ENCODE results near the gene LIPC. TPM values are rescaled to one million over a fixed set of nuclear protein-coding genes. Genes with fewer than 3 reads are reported as not detected.

The LIPC gene
- total and polyA plus RNA-seq, 10 donors, result 0.47 to 2.5 (median 1.0) TPM

DNA sequence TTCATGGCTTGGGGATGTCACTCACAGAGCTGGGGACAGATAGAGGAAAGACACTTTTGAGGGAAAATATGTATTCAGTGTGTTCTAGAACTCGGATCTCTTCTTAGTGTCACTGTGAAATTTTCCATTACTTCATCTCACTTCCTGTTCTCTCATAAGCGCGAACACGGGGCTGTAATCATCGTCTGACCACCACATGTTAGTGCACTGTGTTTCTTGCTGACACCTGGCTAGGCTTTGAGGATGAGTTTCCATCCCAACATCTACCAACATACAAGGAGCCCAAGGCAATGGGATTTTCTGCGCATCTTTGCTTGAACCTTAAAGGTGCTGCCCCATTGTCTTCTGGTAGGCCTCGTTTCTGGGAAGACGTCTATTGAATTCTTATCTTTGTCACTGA is 84.0 kb downstream of the LIPC start:
- H3K9me3 ChIP-seq, result no peaks in the 10 kb centered on the region
- 43 to 55% (median 47%) methylated on average over 8 of the region's 8 CpGs for WGBS, 5 donors
- H3K36me3 ChIP-seq, result no peaks in the 10 kb centered on the region
- peaks cover 26 to 71% (median 36%) of the 10 kb centered on the region in 6 donors for H3K4me1 ChIP-seq
- peak overlapping the region in 5 of 8 donors; percentile 15 to 76 (median 56) for H3K27ac ChIP-seq
- intact Hi-C loops (cut with DNase I; ENCODE audit: low total_unique reads), result no loop called here
- no peak overlapping the region for H3K4me3 ChIP-seq
- no peak for TF ChIP-seq POLR2A (IDR thresholded peaks at IDR 0.05)
- peak in 1 of 3 donors; percentile 51 for TF ChIP-seq POLR2AphosphoS5 (IDR thresholded peaks at IDR 0.05)
- no peaks in the 10 kb centered on the region for H3K27me3 ChIP-seq (replicated peaks in 1 of 7)
- DNase-seq, result no peak

DNA sequence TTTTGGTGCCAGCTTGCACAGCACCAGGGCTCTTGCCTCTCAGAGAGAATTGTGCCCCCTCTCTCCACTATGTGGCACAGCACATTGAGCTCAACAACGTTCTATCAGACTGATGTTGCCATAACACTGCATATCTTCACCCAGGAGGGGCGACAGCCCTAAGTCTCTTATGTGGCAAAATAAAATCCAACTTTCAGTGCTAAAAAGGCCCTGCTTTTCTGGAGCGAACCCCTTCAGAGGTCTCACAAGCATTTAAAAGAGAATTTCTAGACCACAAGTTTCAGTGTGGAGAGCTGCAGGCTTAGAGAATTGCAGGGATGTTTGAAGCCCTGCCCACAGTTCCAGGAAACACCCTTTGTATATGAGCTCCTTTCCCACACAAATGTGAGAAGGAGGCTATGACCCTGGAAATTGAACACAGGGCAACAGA is 85.5 kb downstream of the LIPC start:
- WGBS, 5 donors, result 63 to 76% (median 70%) methylated on average over 3 of the region's 3 CpGs
- peak overlapping the region in 7 of 8 donors; percentile 74 to 89 (median 79) for H3K27ac ChIP-seq

DNA sequence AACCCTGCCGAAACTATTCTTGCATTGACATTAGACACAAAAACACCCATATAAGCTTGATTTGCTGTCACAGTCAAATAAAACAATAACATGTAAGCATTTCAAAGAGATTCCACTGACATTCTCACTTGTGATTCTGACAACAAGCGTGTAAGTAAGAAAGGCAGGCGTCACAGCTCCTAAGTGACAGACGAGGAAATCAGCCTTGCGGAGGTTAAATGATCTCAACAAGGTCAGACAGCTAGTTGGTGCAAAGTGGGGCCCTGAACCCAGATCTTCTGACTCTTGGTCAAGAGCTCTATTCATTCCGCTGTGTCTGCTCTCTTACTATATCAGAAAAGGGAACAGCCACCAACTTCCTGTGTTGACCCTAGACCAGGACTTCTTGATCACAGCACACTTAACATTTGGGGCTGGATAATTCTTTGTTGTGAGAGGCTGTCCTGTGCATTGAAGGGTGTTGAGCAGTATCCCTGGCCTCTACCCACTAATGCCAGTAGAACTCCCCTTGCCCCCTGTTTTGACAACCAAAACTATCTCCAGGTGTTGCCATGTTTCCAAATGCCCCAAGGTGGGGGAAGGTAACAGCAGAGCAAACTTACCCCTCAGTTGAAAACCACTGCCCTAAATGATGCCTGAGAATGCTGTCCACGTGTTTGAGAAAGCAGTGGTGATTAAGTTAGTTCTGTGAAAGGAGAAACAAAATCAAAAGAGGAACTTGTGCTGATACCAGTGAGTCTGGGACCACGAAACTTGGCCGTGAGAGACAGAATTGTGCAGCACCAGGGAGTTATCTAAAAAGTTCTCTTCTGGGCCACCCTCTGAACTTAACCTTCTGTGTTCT is 86.1 kb downstream of the LIPC start:
- H3K27me3 ChIP-seq (replicated peaks in 1 of 7), result no peaks in the 10 kb centered on the region
- H3K9me3 ChIP-seq, result no peaks in the 10 kb centered on the region
- no peak for DNase-seq
- peaks cover 32 to 85% (median 53%) of the 10 kb centered on the region in 6 donors for H3K4me1 ChIP-seq
- H3K36me3 ChIP-seq, result no peaks in the 10 kb centered on the region
- 34 to 46% (median 44%) methylated on average over 9 of the region's 9 CpGs for WGBS, 5 donors
- H3K27ac ChIP-seq, result peak overlapping the region; percentile 42 to 89 (median 77)
- intact Hi-C loops (cut with DNase I; ENCODE audit: low total_unique reads), result no loop called here
- peak overlapping the region in 1 of 8 donors; percentile 27 for H3K4me3 ChIP-seq
- no peak for TF ChIP-seq POLR2AphosphoS5 (IDR thresholded peaks at IDR 0.05)
- TF ChIP-seq, protein P1, sequence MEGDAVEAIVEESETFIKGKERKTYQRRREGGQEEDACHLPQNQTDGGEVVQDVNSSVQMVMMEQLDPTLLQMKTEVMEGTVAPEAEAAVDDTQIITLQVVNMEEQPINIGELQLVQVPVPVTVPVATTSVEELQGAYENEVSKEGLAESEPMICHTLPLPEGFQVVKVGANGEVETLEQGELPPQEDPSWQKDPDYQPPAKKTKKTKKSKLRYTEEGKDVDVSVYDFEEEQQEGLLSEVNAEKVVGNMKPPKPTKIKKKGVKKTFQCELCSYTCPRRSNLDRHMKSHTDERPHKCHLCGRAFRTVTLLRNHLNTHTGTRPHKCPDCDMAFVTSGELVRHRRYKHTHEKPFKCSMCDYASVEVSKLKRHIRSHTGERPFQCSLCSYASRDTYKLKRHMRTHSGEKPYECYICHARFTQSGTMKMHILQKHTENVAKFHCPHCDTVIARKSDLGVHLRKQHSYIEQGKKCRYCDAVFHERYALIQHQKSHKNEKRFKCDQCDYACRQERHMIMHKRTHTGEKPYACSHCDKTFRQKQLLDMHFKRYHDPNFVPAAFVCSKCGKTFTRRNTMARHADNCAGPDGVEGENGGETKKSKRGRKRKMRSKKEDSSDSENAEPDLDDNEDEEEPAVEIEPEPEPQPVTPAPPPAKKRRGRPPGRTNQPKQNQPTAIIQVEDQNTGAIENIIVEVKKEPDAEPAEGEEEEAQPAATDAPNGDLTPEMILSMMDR (IDR thresholded peaks at IDR 0.05 in 8 of 11, conservative IDR thresholded peaks at IDR 0.05 in 3 of 11), result no peak
- no peak for TF ChIP-seq POLR2A (IDR thresholded peaks at IDR 0.05)

More for the DNA sequence above, 85.5 kb downstream of the LIPC start:
- no peaks in the 10 kb centered on the region for H3K9me3 ChIP-seq
- H3K27me3 ChIP-seq (replicated peaks in 1 of 7), result no peaks in the 10 kb centered on the region
- intact Hi-C loops (cut with DNase I; ENCODE audit: low total_unique reads), result no loop called here
- H3K4me3 ChIP-seq, result no peak overlapping the region
- TF ChIP-seq POLR2A (IDR thresholded peaks at IDR 0.05), result no peak
- TF ChIP-seq POLR2AphosphoS5 (IDR thresholded peaks at IDR 0.05), result no peak
- TF ChIP-seq, protein P1 (IDR thresholded peaks at IDR 0.05 in 8 of 11, conservative IDR thresholded peaks at IDR 0.05 in 3 of 11), result no peak
- no peak for DNase-seq
- no peaks in the 10 kb centered on the region for H3K36me3 ChIP-seq
- peaks cover 32 to 79% (median 48%) of the 10 kb centered on the region in 6 donors for H3K4me1 ChIP-seq

DNA sequence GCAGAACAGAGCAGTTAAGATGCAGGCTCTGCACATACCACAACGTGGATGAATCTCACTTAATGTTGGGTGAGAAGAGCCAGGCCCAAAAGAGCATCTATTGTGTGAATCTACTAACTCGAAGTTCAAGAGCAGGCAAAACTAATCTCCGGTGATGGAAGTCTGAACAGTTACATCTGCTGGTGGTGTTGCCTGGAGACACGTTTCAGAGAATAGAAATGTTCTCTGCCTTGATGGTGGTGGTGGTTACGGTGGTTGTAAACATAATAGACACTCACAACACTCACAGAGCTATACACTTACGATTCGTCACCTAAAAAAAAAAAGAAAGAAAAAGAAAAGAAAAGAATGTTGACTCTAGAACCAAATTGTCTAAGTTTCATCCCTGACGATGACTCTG is 86.8 kb downstream of the LIPC start:
- H3K4me3 ChIP-seq, result no peak overlapping the region
- H3K27ac ChIP-seq, result peak overlapping the region in 7 of 8 donors; percentile 74 to 89 (median 79)
- no peak for DNase-seq
- TF ChIP-seq POLR2AphosphoS5 (IDR thresholded peaks at IDR 0.05) (no peak), POLR2A (IDR thresholded peaks at IDR 0.05) (no peak)
- TF ChIP-seq, protein P1 (IDR thresholded peaks at IDR 0.05 in 8 of 11, conservative IDR thresholded peaks at IDR 0.05 in 3 of 11), result no peak
- H3K4me1 ChIP-seq, result peaks cover 32 to 91% (median 56%) of the 10 kb centered on the region in 6 donors
- intact Hi-C loops (cut with DNase I; ENCODE audit: low total_unique reads), result no loop called here
- no peaks in the 10 kb centered on the region for H3K36me3 ChIP-seq
- H3K27me3 ChIP-seq (replicated peaks in 1 of 7), result no peaks in the 10 kb centered on the region
- H3K9me3 ChIP-seq, result no peaks in the 10 kb centered on the region
- WGBS, 5 donors, result 53 to 65% (median 61%) methylated on average over 7 to 8 of the region's 8 CpGs

Measured in spleen (tissue), 11 donors.